Psoas muscle (tissue), 8 donors: ENCODE results near the gene SHROOM1. TPM values are rescaled to one million over a fixed set of nuclear protein-coding genes. Genes with fewer than 3 reads are reported as not detected.
A peak's percentile ranks its signal among the peaks of the same experiment; 100 is the strongest.

ENCODE experiments used
- ATAC-seq, 4 donors: fragments of 200-7000 bp; cut with Tn5 transposase; one replicate each; pipeline ENCODE4 v1.9.1; 2020; ENCODE audit warnings: moderate library complexity in 3 of 4, mild to moderate bottlenecking in 2 of 4
- DNase-seq, 2 donors: peaks; one replicate each; pipeline ENCODE4 v3.0.0-alpha.2; 2020
- H3K27ac ChIP-seq: fragments of 200-600 bp; one replicate; pipeline ENCODE4 v1.8.0; 2022
- H3K27me3 ChIP-seq, 3 donors: fragments of 200-600 bp in 1 of 3; one replicate each; pipeline versions ENCODE4 v1.6.1 to v1.8.0; 2013 to 2022; ENCODE audit warnings: low read length in 2 of 3, mild to moderate bottlenecking in 2 of 3, moderate library complexity in 1 of 3; ENCODE audit not compliant: insufficient read depth in 3 of 3
- H3K36me3 ChIP-seq, 2 donors: fragments of 200-600 bp in 1 of 2; one replicate each; pipeline versions ENCODE4 v1.6.1 to v1.8.0; 2013 to 2022; ENCODE audit warnings: low read depth in 1 of 2, mild to moderate bottlenecking in 1 of 2, moderate library complexity in 1 of 2; ENCODE audit not compliant: insufficient read depth in 1 of 2
- H3K4me1 ChIP-seq: fragments of 200-600 bp; one replicate; pipeline ENCODE4 v1.8.0; 2022
- H3K4me3 ChIP-seq: fragments of 200-600 bp; one replicate; pipeline ENCODE4 v1.8.0; 2022; ENCODE audit warnings: mild to moderate bottlenecking
- H3K9me3 ChIP-seq: fragments of 200-600 bp; one replicate; pipeline ENCODE4 v1.8.0; 2022
- WGBS, 3 donors: extraction: QIAGEN DNeasy Blood & Tissue Kit; methylation state at CpG; one replicate each; pipeline versions ENCODE4 v1.1.6 to v1.1.7; 2013; 5-methylcytosine and 5-hydroxymethylcytosine counted together
- intact Hi-C, 2 donors: fragments of 100-400 bp; cut with DNase I; formaldehyde crosslinking; loops; one replicate each; pipeline versions ENCODE4 v1.11.0 to v1.14.2; 2022
- polyA plus RNA-seq, 3 donors: library from polyadenylated mRNA; stranded (reverse); fragments of 200-250 nt; gene quantifications; one replicate each; pipeline ENCODE4 v1.2.3, GENCODE V29; 2013
- total RNA-seq, 4 donors: library from RNA; stranded (reverse); fragmentation: NEBNext Ultra II Directional in 2 of 4; extraction: Animal tissue kit (Norgen Biotek cat#: 25700) in 2 of 4; gene quantifications; one replicate each; pipeline versions ENCODE4 v1.2.1 to v1.2.4, GENCODE V29; 2021 to 2023
- TF ChIP-seq, protein P1 (sequence below): fragments of 200-600 bp; IDR thresholded peaks from one replicate; pipeline ENCODE4 v1.8.0; 2022; ENCODE audit warnings: antibody characterized with exemption
- donor health status: healthy with polysubstance abuse.
- donor health status: DM: no; HTN: no; CAD: no; lungs with moderate emphysema.
- donor health status: Bipolar disorder and iron deficiency.
- donor health status: healthy.
- donor health status: DM: yes; HTN: yes; CAD: no.
- donor health status: DM: no; HTN: no; CAD: no.
- donor health status: DM: no; HTN: no; CAD: no.
- donor health status: DM: yes; HTN: yes; CAD: no.

The SHROOM1 gene
- total and polyA plus RNA-seq, 7 donors, result 0.66 to 2.3 (median 1.5) TPM

DNA sequence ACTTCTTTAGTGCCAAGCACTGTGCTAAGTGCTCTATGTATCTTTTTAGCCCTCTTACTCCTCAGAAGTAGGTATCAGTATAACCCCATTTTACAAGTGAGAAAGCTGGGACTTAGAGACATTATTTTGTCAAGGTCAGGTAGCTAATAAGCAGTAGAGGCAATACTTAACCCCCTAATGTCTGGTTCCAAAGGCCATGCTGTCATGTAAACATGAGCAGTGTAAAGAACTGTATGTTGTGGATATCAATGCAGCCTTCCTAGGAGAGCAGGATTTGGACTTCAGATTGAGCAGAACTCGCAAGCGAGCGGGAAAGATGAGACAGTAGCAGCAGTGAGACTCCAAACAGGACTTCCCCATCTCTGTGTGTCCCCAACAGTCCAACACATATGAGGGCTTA lies 3.6 kb upstream of the SHROOM1 start:
- no peaks in the 10 kb centered on the region for H3K9me3 ChIP-seq
- 95 to 96% (median 96%) methylated on average over 3 of the region's 3 CpGs for WGBS, 3 donors
- H3K27me3 ChIP-seq, result peaks cover 0 to 16% (median 2%) of the 10 kb centered on the region in 3 donors
- no peak for ATAC-seq
- peaks cover 5% of the 10 kb centered on the region for H3K4me1 ChIP-seq
- H3K4me3 ChIP-seq, result no peak overlapping the region
- intact Hi-C loops, result loop anchor here (5.0 kb wide), 2 partner anchors 33 to 48 kb away; partner anchors contain the start of genes GDF9 (in 1 of the 2) and UQCRQ (in 1 of the 2)
- no peaks in the 10 kb centered on the region for H3K36me3 ChIP-seq
- H3K27ac ChIP-seq, result no peak overlapping the region
- TF ChIP-seq, protein P1, sequence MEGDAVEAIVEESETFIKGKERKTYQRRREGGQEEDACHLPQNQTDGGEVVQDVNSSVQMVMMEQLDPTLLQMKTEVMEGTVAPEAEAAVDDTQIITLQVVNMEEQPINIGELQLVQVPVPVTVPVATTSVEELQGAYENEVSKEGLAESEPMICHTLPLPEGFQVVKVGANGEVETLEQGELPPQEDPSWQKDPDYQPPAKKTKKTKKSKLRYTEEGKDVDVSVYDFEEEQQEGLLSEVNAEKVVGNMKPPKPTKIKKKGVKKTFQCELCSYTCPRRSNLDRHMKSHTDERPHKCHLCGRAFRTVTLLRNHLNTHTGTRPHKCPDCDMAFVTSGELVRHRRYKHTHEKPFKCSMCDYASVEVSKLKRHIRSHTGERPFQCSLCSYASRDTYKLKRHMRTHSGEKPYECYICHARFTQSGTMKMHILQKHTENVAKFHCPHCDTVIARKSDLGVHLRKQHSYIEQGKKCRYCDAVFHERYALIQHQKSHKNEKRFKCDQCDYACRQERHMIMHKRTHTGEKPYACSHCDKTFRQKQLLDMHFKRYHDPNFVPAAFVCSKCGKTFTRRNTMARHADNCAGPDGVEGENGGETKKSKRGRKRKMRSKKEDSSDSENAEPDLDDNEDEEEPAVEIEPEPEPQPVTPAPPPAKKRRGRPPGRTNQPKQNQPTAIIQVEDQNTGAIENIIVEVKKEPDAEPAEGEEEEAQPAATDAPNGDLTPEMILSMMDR, result no peak
- no peak for DNase-seq

DNA sequence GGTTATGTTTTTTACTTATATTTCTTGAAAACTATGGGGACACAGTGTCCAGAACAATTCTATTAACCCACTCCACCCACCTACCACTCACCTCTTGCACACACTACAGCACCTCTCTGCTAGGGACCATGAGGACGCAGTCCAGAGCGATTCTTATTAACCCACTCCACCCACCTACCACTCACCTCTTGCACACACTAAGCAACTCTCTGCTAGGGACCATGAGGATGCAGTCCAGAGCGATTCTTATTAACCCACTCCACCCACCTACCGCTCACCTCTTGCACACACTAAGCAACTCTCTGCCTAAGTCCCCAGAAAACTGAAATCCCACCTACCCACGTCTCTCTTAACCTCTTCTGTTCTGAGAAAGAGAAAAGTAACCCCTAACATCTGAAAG lies 2.2 kb upstream of the SHROOM1 start:
- H3K36me3 ChIP-seq, result no peaks in the 10 kb centered on the region
- no peak overlapping the region for H3K27ac ChIP-seq
- intact Hi-C loops, result loop anchor here (5.0 kb wide), 2 partner anchors 35 to 50 kb away; partner anchors contain the start of genes GDF9 (in 1 of the 2) and UQCRQ (in 1 of the 2)
- no peak overlapping the region for H3K4me3 ChIP-seq
- WGBS, 3 donors, result 91 to 94% (median 92%) methylated on average over 5 of the region's 5 CpGs
- H3K27me3 ChIP-seq, result peaks cover 0 to 17% (median 2%) of the 10 kb centered on the region in 3 donors
- peaks cover 5% of the 10 kb centered on the region for H3K4me1 ChIP-seq
- TF ChIP-seq, protein P1, result no peak
- DNase-seq, result no peak
- no peaks in the 10 kb centered on the region for H3K9me3 ChIP-seq
- ATAC-seq, result no peak

DNA sequence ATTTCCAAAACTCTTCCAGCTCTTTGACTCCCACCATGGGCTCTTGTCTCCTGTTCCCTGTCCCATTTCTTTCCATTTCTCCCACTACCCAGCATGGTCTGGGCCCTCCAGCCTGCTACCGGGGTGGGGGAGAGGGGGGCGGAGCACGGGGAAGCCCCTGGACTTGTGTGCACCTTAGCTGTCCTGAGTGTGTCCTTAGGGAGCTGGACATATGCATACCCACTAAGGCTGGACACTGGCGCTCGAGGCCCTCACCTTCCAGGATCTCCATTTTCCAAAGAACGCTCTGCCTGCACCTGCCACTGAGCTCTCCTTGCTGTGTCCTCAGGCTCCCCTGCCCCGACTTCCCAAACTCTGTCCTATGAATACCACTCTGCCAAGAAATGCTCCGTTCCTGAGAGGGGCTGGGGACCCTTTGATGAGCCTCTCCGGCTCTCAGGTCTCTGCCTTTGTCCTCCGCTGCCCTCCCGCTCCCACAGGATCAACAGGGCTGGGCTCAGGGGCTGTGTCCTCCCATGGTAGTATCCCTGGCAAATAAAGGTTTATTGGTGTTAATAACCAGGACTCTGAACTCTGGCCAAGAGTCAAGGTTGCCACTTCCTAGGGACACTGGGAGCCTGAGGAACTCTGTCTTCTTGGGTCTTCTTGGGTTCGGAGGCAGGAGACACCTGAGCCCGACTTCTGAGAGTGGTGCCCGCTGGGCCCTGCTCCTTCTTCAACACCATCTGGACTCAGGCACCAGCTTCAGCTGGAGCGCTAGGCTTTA lies 831 bp upstream of the SHROOM1 start:
- H3K36me3 ChIP-seq, result no peaks in the 10 kb centered on the region
- TF ChIP-seq, protein P1, result no peak
- intact Hi-C loops, result loop anchor here (5.0 kb wide), 2 partner anchors 36 to 51 kb away; partner anchors contain the start of genes GDF9 (in 1 of the 2) and UQCRQ (in 1 of the 2)
- peaks cover 0 to 22% (median 2%) of the 10 kb centered on the region in 3 donors for H3K27me3 ChIP-seq
- H3K4me1 ChIP-seq, result peaks cover 5% of the 10 kb centered on the region
- no peak for DNase-seq
- H3K4me3 ChIP-seq, result peak overlapping the region; percentile 82
- H3K27ac ChIP-seq, result no peak overlapping the region
- no peak for ATAC-seq
- 79 to 94% (median 88%) methylated on average over 15 of the region's 15 CpGs for WGBS, 3 donors
- H3K9me3 ChIP-seq, result no peaks in the 10 kb centered on the region

DNA sequence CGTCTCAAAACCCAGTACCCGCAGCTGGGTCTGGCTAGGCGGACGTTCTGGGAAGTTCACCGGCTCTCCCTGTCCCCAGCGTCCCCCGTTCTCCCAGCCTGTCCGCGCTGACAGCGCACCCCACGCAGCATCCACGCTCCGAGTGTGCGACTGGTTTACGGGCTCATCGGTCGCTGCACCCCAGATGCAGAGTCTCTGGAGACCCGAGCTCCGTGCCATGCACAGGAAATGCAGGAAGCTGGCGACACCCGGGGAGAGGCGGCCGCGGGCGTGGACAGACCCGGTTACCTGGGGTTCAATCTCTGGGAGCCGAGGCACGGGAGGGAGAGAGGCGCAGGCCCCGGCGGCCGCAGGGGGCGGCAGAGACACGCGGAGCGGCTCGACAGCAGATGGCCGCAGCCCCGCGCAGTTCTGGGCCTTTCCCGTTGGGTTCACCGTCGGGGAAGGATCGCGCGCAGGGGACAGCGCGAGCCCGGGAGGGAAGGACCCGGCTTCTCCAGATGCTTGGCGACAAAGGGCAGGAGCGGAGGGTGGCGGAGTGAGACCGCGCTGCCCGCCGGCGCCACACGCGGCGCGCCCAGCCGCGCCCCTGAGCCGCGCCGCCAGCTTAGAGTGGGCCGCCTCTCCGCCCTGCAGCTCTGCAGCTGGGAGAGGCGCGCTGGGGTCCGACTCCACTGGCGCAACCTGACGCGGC lies 558 bp downstream of the SHROOM1 start:
- 3 to 6% (median 4%) methylated on average over 46 to 75 of the region's 75 CpGs for WGBS, 3 donors
- intact Hi-C loops, result loop anchor here (5.0 kb wide), 2 partner anchors 37 to 52 kb away; partner anchors contain the start of genes GDF9 (in 1 of the 2) and UQCRQ (in 1 of the 2)

More for the DNA sequence above, 558 bp downstream of the SHROOM1 start:
- peak overlapping the region; percentile 76 for H3K27ac ChIP-seq
- peaks cover 5% of the 10 kb centered on the region for H3K4me1 ChIP-seq
- H3K36me3 ChIP-seq, result no peaks in the 10 kb centered on the region
- H3K9me3 ChIP-seq, result no peaks in the 10 kb centered on the region
- DNase-seq (peak; percentile 79 to 85), ATAC-seq (peak; percentile 86 to 97 (median 92))
- TF ChIP-seq, protein P1, result peak; percentile 86
- peaks cover 0 to 35% (median 5%) of the 10 kb centered on the region in 3 donors for H3K27me3 ChIP-seq
- H3K4me3 ChIP-seq, result peak overlapping the region; percentile 82
